Retinal pigment epithelial cell (primary cell): Measurements from ENCODE around the gene PRKN.

Experiments used
- DNase-seq: peaks from one replicate; pipeline ENCODE4 v3.0.0-alpha.2; 2010; ENCODE audit warnings: low read depth
- H3K4me3 ChIP-seq: 2 replicates; pipeline ENCODE4 v1.5.1; 2011; ENCODE audit warnings: mild to moderate bottlenecking, low read length, control low read depth, moderate library complexity
- TF ChIP-seq, protein P1 (sequence below): conservative IDR thresholded peaks from 2 replicates; pipeline ENCODE4 v1.5.1; 2011; ENCODE audit warnings: low read depth, low read length, control low read depth, inconsistent platforms

Gene PRKN

DNA sequence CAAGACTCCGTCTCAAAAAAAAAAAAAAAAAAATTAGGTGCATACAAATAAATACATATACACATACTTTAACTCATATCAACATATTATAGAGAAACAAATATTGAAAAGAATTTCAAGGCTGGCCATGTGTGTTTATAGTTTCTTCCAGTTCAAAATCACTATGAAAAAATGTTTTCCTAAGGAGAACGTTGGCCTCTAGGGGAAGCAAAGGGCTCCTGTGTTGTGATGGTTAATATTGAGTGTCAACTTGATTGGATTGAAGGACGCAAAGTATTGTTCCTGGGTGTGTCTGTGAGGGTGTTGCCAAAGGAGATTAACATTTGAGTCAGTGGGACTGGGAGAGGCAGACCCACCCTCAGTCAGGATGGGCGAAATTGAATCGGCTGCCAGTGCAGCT lies 1271.7 kb downstream of the PRKN start:
- TF ChIP-seq, protein P1, sequence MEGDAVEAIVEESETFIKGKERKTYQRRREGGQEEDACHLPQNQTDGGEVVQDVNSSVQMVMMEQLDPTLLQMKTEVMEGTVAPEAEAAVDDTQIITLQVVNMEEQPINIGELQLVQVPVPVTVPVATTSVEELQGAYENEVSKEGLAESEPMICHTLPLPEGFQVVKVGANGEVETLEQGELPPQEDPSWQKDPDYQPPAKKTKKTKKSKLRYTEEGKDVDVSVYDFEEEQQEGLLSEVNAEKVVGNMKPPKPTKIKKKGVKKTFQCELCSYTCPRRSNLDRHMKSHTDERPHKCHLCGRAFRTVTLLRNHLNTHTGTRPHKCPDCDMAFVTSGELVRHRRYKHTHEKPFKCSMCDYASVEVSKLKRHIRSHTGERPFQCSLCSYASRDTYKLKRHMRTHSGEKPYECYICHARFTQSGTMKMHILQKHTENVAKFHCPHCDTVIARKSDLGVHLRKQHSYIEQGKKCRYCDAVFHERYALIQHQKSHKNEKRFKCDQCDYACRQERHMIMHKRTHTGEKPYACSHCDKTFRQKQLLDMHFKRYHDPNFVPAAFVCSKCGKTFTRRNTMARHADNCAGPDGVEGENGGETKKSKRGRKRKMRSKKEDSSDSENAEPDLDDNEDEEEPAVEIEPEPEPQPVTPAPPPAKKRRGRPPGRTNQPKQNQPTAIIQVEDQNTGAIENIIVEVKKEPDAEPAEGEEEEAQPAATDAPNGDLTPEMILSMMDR: peak; percentile 24
- DNase-seq: no peak
- no peak overlapping the region for H3K4me3 ChIP-seq

DNA sequence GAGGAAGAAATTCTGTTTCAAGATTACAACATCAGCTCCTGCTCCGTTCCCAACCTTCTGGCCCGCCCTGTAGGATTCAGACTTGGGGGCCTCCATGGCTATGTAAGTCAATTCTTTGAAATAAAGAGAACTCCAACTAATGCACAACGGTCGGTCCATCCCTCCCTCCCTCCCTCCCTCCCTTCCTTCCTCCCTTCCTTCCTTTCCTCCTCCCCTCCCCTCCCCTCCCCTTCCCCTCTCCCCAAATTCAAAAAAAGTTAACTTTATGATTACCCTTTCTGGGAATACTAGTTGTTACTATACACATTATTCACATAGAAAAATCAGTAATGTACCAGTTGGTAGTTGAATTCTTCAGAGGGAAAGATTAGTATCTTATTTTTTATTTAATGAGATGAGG lies 1274.0 kb downstream of the PRKN start:
- no peak for DNase-seq
- H3K4me3 ChIP-seq: no peak overlapping the region
- TF ChIP-seq, protein P1: no peak

DNA sequence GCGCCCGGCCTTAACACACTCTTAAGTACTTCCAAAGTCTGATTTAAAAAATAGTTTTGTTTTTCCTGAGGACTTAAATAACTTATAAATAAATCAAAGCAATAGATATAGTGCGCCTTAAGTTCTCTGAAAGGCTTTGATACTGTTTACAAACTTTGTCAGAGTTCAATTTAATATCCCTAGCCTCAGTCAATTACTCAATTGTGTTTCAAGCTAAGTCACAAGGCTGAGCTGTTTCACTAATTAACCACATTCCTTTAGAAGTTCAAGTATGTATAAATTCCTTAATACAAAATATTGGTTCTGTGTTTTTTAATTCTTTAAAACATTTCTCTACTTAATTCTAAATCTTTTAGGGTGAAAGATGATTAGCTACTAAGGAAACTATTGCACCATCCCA lies 1275.3 kb downstream of the PRKN start:
- no peak overlapping the region for H3K4me3 ChIP-seq
- peak; percentile 82 for DNase-seq
- TF ChIP-seq, protein P1: no peak

DNA sequence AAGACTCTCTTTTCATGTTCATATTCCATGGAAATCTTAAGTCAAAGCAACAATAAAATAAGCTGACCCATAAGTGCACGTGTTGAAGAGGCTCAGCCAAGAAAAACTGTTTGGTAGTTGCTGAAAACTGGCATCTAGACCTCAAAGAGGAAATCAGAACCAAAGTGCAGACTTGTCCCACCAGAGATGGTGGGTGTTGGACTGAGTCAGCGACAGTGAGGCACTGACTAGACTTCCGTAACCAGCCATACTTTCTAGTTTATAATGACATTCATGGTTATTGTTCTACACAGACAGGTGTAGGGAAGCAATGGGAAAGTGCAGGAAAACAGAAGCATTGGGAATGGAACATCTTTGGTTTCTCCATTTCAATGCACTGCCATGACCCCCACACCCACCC lies 1278.0 kb downstream of the PRKN start:
- no peak for DNase-seq
- TF ChIP-seq, protein P1: no peak
- H3K4me3 ChIP-seq: no peak overlapping the region

DNA sequence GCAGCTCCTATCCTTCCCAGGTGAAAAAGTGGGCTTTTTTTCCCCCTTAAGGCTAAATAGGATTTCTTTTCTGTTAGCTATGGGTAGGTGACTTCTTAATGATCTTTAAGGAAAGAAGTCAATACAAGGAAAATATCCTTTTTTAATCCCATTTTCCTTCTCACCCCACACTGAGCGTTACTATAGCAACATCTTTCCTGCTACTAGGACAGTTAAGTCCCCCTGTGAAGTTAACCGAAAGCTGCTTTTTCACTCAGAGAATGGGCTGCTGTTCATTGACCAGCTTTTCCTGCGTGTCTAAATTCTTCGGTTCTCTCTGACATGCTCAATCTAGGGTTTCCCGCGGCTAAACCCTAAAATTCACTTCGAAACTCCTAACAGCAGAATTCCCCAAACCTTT lies 1280.6 kb downstream of the PRKN start:
- TF ChIP-seq, protein P1: no peak
- no peak for DNase-seq
- no peak overlapping the region for H3K4me3 ChIP-seq

DNA sequence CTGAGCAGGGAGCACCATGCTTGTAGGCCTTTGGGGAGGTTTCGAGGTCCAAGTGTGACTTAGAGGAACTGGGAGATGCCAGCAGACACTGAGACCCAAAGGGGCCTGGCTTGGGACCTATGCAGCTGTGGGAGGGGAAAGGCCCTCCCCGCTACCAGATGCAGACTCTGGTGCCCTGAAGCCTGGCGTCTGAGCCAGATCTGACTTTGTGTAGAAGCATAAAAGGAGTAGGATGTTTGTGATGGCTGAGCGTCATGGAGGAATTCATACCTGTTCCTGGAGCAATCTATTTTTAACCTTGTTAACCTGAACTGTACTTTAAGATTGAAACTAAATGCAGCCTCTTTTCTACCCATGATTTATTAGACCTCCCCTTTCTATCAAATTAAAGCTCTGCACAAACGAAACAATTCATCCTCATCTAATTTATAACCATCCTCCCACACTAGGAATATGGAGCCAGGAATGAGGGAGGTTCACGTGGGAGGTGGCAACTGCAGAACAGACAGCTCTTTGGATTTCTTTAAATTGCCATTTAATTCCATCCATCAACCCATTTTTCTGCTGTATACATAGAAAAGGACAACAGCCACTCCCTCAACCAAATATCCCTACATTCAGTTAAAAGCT lies 1281.2 kb downstream of the PRKN start:
- no peak overlapping the region for H3K4me3 ChIP-seq
- TF ChIP-seq, protein P1: no peak
- DNase-seq: no peak

DNA sequence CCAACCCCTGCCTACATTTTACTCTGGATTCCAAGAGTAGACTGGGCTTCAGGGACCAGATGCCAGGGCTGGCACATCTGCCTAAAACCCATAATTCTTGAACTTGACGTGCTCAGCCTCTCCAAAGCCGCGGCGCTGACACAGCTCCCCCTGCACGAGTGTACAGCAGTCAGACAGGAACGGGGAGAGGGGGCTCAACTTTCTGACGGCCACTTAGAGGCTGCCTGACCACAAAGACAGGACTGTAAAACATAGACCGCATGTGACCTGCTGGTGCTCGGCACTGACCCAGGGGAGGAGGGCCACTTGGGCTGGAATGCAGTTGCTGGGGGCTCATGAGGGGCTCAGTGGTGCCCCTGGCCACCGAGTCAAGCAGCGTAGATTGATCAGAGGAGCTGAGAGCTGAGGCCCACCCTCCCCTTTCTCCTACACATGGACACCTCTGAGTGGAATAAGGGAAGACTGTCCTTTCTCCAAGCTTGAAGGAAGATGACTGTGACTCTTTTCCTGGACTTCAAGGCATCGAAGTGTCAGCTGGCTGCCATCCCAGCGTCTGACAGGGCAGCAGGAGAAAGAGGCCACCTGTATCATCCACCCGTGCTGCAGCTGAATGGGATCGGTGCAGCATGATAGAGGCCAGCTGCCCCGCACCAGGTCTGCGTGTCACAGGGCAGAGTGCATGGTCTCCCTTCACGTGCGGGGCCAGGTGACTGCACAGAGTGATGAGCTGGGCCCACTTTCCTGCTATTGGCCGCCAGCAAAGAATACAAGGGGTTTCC lies 1282.4 kb downstream of the PRKN start:
- DNase-seq: no peak
- H3K4me3 ChIP-seq: no peak overlapping the region
- TF ChIP-seq, protein P1: no peak
